ENCODE measurements around the gene HOXB9.

- no peak for TF ChIP-seq JUN (CRISPR knock-in tag; IDR thresholded peaks at IDR 0.05)
- TF ChIP-seq CTCF (IDR thresholded peaks at IDR 0.05): no peak
- TF ChIP-seq RELA (CRISPR knock-in tag; IDR thresholded peaks at IDR 0.05; ENCODE audit: borderline replicate concordance): no peak
- no peak for TF ChIP-seq ETV6 (CRISPR knock-in tag; IDR thresholded peaks at IDR 0.05)
Observed at GRCh38 chr17:48655913-48656312, 29.8 kb upstream of the HOXB9 start.

Data from WTC11 (cell line).